ENCODE data around the gene NANOS3.
"Not testable (repeated sequence)": the region's sequence is repeated elsewhere in the genome, so short reads cannot be mapped to it uniquely, and the experiment has no call there.

The NANOS3 gene

GRCh38 chr19:13920940-13921747 is 44.2 kb downstream of the NANOS3 start:
- DNase-seq (ENCODE audit: low spot score): no peak

- not testable (repeated sequence) for DNase-seq (ENCODE audit: low spot score)
These were observed 45.2 kb downstream of the NANOS3 start for GRCh38 chr19:13922118-13922517.

- no peak for DNase-seq (ENCODE audit: low spot score)
These were observed 46.5 kb downstream of the NANOS3 start for GRCh38 chr19:13923194-13923987.

- no peak for DNase-seq (ENCODE audit: low spot score)
These were observed 49.1 kb downstream of the NANOS3 start for GRCh38 chr19:13926010-13926409.

GRCh38 chr19:13926715-13927114 is 49.8 kb downstream of the NANOS3 start:
- no peak for DNase-seq (ENCODE audit: low spot score)

- no peak for DNase-seq (ENCODE audit: low spot score)
These were observed 52.4 kb downstream of the NANOS3 start for GRCh38 chr19:13929340-13929739.

GRCh38 chr19:13929956-13930355 is 53.0 kb downstream of the NANOS3 start:
- DNase-seq (ENCODE audit: low spot score): no peak

Data from HuH-7 (cell line).